HepG2 (cell line): ENCODE measurements around the gene RAPGEF2. TPM values are rescaled to one million over a fixed set of nuclear protein-coding genes. Genes with fewer than 3 reads are reported as not detected.

Experiments used
- ATAC-seq: fragments of 200-7000 bp; cut with Tn5 transposase; 3 replicates; pipeline ENCODE4 v1.9.1; 2020; ENCODE audit warnings: mild to moderate bottlenecking, moderate library complexity
- BruUV-seq: library from RNA; stranded (reverse); fragments of 400-500 nt; replicated peaks from 2 replicates; lab custom pipeline; 2021; lab: Mats Ljungman, UMichigan
- CTCF ChIA-PET: fragments of 300-600 bp; formaldehyde crosslinking; extraction: SDS; loops from one replicate; lab custom pipeline; 2021; ENCODE audit warnings: low total read pairs, inconsistent platforms, low intra/inter-chr PET ratio; lab: Yijun Ruan, JAX
- POLR2A ChIA-PET: fragments of 350-600 bp; sonication (Branson Sonifier 250); formaldehyde crosslinking; loops from one replicate; lab custom pipeline; 2020; ENCODE audit warnings: antibody characterized with exemption, inconsistent platforms; lab: Yijun Ruan, JAX
- DNase-seq: peaks from one replicate; pipeline ENCODE4 v3.0.0-alpha.2; 2015; ENCODE audit warnings: low spot score
- FAIRE-seq: peaks from 3 replicates; lab custom pipeline; 2011; peaks lifted over from hg19 to GRCh38; lab: Jason Lieb, UNC
- H2AFZ ChIP-seq: one replicate; pipeline ENCODE4 v1.6.1; 2011; ENCODE audit warnings: low read length, inconsistent platforms
- H3K27ac ChIP-seq: fragments of 300-600 bp; 3 replicates; pipeline ENCODE4 v1.8.0; 2011; ENCODE audit warnings: mixed run types, mild to moderate bottlenecking, mixed read lengths, low read length, inconsistent platforms; ENCODE audit not compliant: insufficient read depth; ENCODE audit errors: extremely low read length
- H3K27me3 ChIP-seq, 2 experiments: fragments of 200-600 bp in 1 of 2; 2 replicates in 1 of 2; 3 replicates in 1 of 2; pipeline versions ENCODE4 v1.6.0 to v1.8.0; 2011; ENCODE audit warnings: low read length in 2 of 2, mild to moderate bottlenecking in 2 of 2, moderate library complexity in 2 of 2, inconsistent platforms in 1 of 2; ENCODE audit not compliant: insufficient read depth in 2 of 2, control insufficient read depth in 1 of 2
- H3K36me3 ChIP-seq, 2 experiments: fragments of 200-600 bp in 1 of 2; replicated peaks in 1 of 2; 2 replicates in 1 of 2; 3 replicates in 1 of 2; pipeline versions ENCODE4 v1.5.1 to v1.8.0; 2011; ENCODE audit warnings: low read length in 2 of 2, inconsistent platforms in 1 of 2; ENCODE audit not compliant: insufficient read depth in 2 of 2, control insufficient read depth in 1 of 2
- H3K4me1 ChIP-seq: 2 replicates; pipeline ENCODE4 v1.5.1; 2012; ENCODE audit warnings: low read length, inconsistent platforms; ENCODE audit not compliant: insufficient read depth
- H3K4me2 ChIP-seq: 2 replicates; pipeline ENCODE4 v1.6.0; 2011; ENCODE audit warnings: low read depth, low read length, inconsistent platforms
- H3K4me3 ChIP-seq, 3 experiments: fragments of 200-600 bp in 1 of 3; sonication (generic), shearing (Covaris generic) in 1 of 3; replicated peaks in 1 of 3; 2 replicates each; pipeline ENCODE4 v1.5.1; 2011 to 2016; ENCODE audit warnings: low read length in 3 of 3, inconsistent platforms in 2 of 3, low read depth in 2 of 3, mild to moderate bottlenecking in 2 of 3, control low read depth in 1 of 3, mixed read lengths in 1 of 3; ENCODE audit not compliant: insufficient read depth in 1 of 3
- H3K79me2 ChIP-seq: one replicate; pipeline ENCODE4 v1.6.1; 2011; ENCODE audit warnings: low read length, inconsistent platforms; ENCODE audit not compliant: insufficient read depth
- H3K9ac ChIP-seq: 2 replicates; pipeline ENCODE4 v1.6.0; 2011; ENCODE audit warnings: mild to moderate bottlenecking, low read depth, low read length, inconsistent platforms; ENCODE audit not compliant: insufficient read depth
- H3K9me3 ChIP-seq: 2 replicates; pipeline ENCODE4 v1.5.1; 2012; ENCODE audit warnings: mild to moderate bottlenecking, low read length
- H4K20me1 ChIP-seq: 2 replicates; pipeline ENCODE4 v1.6.0; 2011; ENCODE audit warnings: inconsistent platforms, mild to moderate bottlenecking, low read length, moderate library complexity; ENCODE audit not compliant: insufficient read depth
- BRD4 ChIP-seq: sonication (generic); formaldehyde crosslinking; IDR thresholded peaks from 2 replicates; pipeline ENCODE4 v1.4.0; 2020; ENCODE audit warnings: missing genetic modification reagents
- HNRNPL ChIP-seq: fragments of 200-400 bp; formaldehyde crosslinking; IDR thresholded peaks from 2 replicates; pipeline ENCODE4 v1.6.1; 2017; ENCODE audit warnings: mild to moderate bottlenecking, low read depth, low read length
- MXD1 ChIP-seq: sonication (generic); formaldehyde crosslinking; IDR thresholded peaks from 2 replicates; pipeline ENCODE4 v1.4.0; 2020; ENCODE audit warnings: mild to moderate bottlenecking, missing genetic modification reagents
- SOX13 ChIP-seq, 3 experiments: fragments of 450-650 bp in 1 of 3; sonication (generic) in 1 of 3; formaldehyde crosslinking in 1 of 3; IDR thresholded peaks in 2 of 3; conservative IDR thresholded peaks in 1 of 3; 2 replicates each; pipeline versions ENCODE4 v1.5.0 to v1.6.1; 2016 to 2020; ENCODE audit warnings: antibody characterized with exemption in 1 of 3, mild to moderate bottlenecking in 1 of 3, missing compliant biosample characterization in 1 of 3, missing genetic modification reagents in 1 of 3, moderate library complexity in 1 of 3
- STAT5B ChIP-seq: sonication (generic); formaldehyde crosslinking; IDR thresholded peaks from 2 replicates; pipeline ENCODE4 v1.4.0; 2020; ENCODE audit warnings: missing genetic modification reagents
- WIZ ChIP-seq: sonication (generic); formaldehyde crosslinking; IDR thresholded peaks from 2 replicates; pipeline ENCODE4 v1.5.1; 2020; ENCODE audit warnings: mild to moderate bottlenecking, missing genetic modification reagents
- ZNF251 ChIP-seq: sonication (generic); formaldehyde crosslinking; IDR thresholded peaks from 2 replicates; pipeline ENCODE4 v1.9.0; 2021; ENCODE audit warnings: mild to moderate bottlenecking, missing genetic modification reagents
- ZNF263 ChIP-seq: sonication (generic); formaldehyde crosslinking; IDR thresholded peaks from 2 replicates; pipeline ENCODE4 v1.4.0; 2020; ENCODE audit warnings: missing genetic modification reagents
- ZNF335 ChIP-seq: sonication (generic); formaldehyde crosslinking; IDR thresholded peaks from 2 replicates; pipeline ENCODE4 v1.4.0; 2020; ENCODE audit warnings: missing genetic modification reagents
- ZNF33A ChIP-seq: sonication (generic); formaldehyde crosslinking; IDR thresholded peaks from 2 replicates; pipeline ENCODE4 v1.5.1; 2020; ENCODE audit warnings: missing genetic modification reagents, mild to moderate bottlenecking, moderate library complexity, borderline replicate concordance
- WGBS: methylation state at CpG from one replicate; pipeline ENCODE4 v1.1.6; 2017; ENCODE audit warnings: low lambda C conversion rate; 5-methylcytosine and 5-hydroxymethylcytosine counted together
- in situ Hi-C: cut with HindIII; loops from 2 replicates; pipeline ENCODE4 v1.10.0; 2017; ENCODE audit warnings: low pct_unique_long_range_greater_than_20kb; ENCODE audit not compliant: extremely low pct_ligation_motif_present
- intact Hi-C: fragments of 100-400 bp; cut with micrococcal nuclease; formaldehyde crosslinking; loops from one replicate; pipeline ENCODE4 v1.10.0; 2022; ENCODE audit not compliant: unreplicated experiment
- polyA plus RNA-seq, 8 experiments: library from polyadenylated mRNA; depleted of rRNA in 3 of 8; stranded (reverse) in 7 of 8; unstranded in 1 of 8; fragments of >200 nt; fragmentation: Illumina TruSeq in 4 of 8; extraction: Trizol in 4 of 8; gene quantifications; 2 replicates each; pipeline versions ENCODE4 v1.2.1 to v1.2.3, GENCODE V29; 2011 to 2016; ENCODE audit warnings: low read depth in 4 of 8, missing spikeins in 1 of 8, mixed read lengths in 1 of 8; ENCODE audit not compliant: insufficient read depth in 1 of 8
- total RNA-seq, 5 experiments: library from RNA; depleted of rRNA; stranded (reverse); fragments of >200 nt; fragmentation: Illumina TruSeq; extraction: Trizol; gene quantifications; 2 replicates each; pipeline ENCODE4 v1.2.3, GENCODE V29; 2016; ENCODE audit warnings: low read depth in 1 of 5

Gene RAPGEF2
- total and polyA plus RNA-seq, 2 of the 13 experiments (the other 11 are each of a cell fraction or from before 2014, with no cell fraction given), result 19.2 to 23.0 TPM

- 94% methylated on average over 4 of the region's 4 CpGs for WGBS
- ChIA-PET CTCF (no interaction called here), POLR2A (no interaction called here)
- Histone ChIP-seq H3K4me2 (no peak overlapping the region), H2AFZ (no peak overlapping the region), H3K79me2 (no peaks in the 10 kb centered on the region), H3K27ac (no peak overlapping the region), H3K36me3 (no peaks in the 10 kb centered on the region), H4K20me1 (no peaks in the 10 kb centered on the region)
- no TSS peak for BruUV-seq
- FAIRE-seq, result no peak
- intact Hi-C loops (no loop called here), in situ Hi-C loops (no loop called here)
- no peak for TF ChIP-seq ZNF33A (CRISPR knock-in tag)
- no peak for TF ChIP-seq ZNF335 (CRISPR knock-in tag)
- no peak for TF ChIP-seq ZNF263 (CRISPR knock-in tag)
- TF ChIP-seq MXD1 (CRISPR knock-in tag), result no peak
- no peak for TF ChIP-seq ZNF251 (CRISPR knock-in tag)
- no peak for TF ChIP-seq STAT5B
- no peak for TF ChIP-seq WIZ (CRISPR knock-in tag)
- no peak for TF ChIP-seq SOX13 (IDR thresholded peaks at IDR 0.05)
- TF ChIP-seq SOX13 (CRISPR knock-in tag; conservative IDR thresholded peaks at IDR 0.05 in 1 of 2, IDR thresholded peaks at IDR 0.05 in 1 of 2), result no peak
- TF ChIP-seq BRD4 (CRISPR knock-in tag), result no peak
- TF ChIP-seq HNRNPL, result no peak
- TF ChIP-seq, all 625 proteins: peak for 0
- Histone ChIP-seq H3K4me3 (no peak overlapping the region), H3K9ac (no peak overlapping the region), H3K4me1 (peaks cover 10% of the 10 kb centered on the region), H3K27me3 (no peaks in the 10 kb centered on the region), H3K9me3 (no peaks in the 10 kb centered on the region)
- ATAC-seq (no peak), DNase-seq (no peak)
Measured at GRCh38 chr4:159252491-159252890, 149.6 kb downstream of the RAPGEF2 start.
